Measurements from ENCODE around the gene SMC3. TPM values are rescaled to one million over a fixed set of nuclear protein-coding genes. Genes with fewer than 3 reads are reported as not detected.

SMC3 gene
- total and polyA plus RNA-seq, 3 donors from 2014 or later = 28.7 to 86.8 (median 65.4) TPM

DNA sequence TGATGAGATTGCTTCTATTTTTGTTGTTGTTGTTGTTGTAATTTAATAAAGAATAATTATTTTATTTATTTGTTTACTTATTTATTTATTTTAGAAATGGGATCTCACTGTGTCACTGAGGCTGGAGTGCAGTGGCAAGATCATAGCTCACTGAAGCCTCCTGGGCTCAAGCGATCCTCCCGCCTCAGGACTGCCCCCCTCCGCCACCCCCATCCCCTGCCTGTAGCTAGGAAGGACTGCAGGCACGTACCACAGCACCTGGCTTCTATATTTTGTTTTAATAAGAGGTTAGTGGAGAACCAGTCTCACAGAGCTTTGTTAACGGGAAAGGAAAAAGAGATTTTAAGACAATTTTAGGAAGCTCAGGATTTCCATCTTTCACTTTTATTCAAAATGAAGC lies 19.5 kb upstream of the SMC3 start:
- 62 to 71% methylated on average over 5 of the region's 5 CpGs for WGBS, 2 donors
- Histone ChIP-seq H3K4me1 (no peaks in the 10 kb centered on the region), H3K9me3 (no peaks in the 10 kb centered on the region), H3K27ac (no peak overlapping the region), H3K4me3 (no peak overlapping the region), H3K27me3 (no peaks in the 10 kb centered on the region), H3K36me3 (ENCODE audit: low read depth, missing control alignments) (no peaks in the 10 kb centered on the region)
- TF ChIP-seq POLR2A (IDR thresholded peaks at IDR 0.05) = no peak
- no peak for TF ChIP-seq CTCF (IDR thresholded peaks at IDR 0.05)
- DNase-seq = no peak
- intact Hi-C loops (cut with DNase I; ENCODE audit: low total_unique reads) = loop anchor here (10.0 kb wide), 1 partner anchor 233 kb away; no protein-coding TSS in a partner anchor

- 87 to 89% methylated on average over 5 of the region's 5 CpGs for WGBS, 2 donors
- Histone ChIP-seq H3K9me3 (no peaks in the 10 kb centered on the region), H3K4me1 (no peaks in the 10 kb centered on the region), H3K36me3 (ENCODE audit: low read depth, missing control alignments) (no peaks in the 10 kb centered on the region), H3K27me3 (no peaks in the 10 kb centered on the region), H3K27ac (no peak overlapping the region), H3K4me3 (no peak overlapping the region)
- TF ChIP-seq CTCF (IDR thresholded peaks at IDR 0.05) = no peak
- no peak for TF ChIP-seq POLR2A (IDR thresholded peaks at IDR 0.05)
- intact Hi-C loops (cut with DNase I; ENCODE audit: low total_unique reads) = loop anchor here (10.0 kb wide), 1 partner anchor 234 kb away; no protein-coding TSS in a partner anchor
- no peak for DNase-seq
Observed at GRCh38 chr10:110549211-110549610, 18.3 kb upstream of the SMC3 start.

DNA sequence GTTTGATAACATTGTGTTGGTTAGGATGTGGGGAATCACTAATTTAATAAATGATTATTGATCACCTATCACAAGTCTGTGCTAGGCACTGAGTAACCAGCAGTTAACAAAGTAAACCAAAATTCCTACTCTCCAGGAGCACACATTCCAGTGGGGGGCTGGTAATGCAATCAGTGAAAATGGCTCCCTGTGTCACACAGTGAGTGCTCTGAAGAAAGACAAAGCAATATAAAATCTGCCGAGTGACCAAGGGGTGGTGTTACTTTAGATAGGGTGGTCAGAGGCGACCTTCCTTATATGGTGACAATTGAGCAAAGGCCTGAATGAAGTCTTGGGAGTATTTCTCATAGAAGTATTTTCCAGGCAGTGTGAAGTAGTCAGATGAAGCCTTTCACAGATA lies 13.6 kb upstream of the SMC3 start:
- intact Hi-C loops (cut with DNase I; ENCODE audit: low total_unique reads) = no loop called here
- WGBS, 2 donors = 45 to 46% methylated on average over 2 of the region's 2 CpGs
- Histone ChIP-seq H3K27me3 (no peaks in the 10 kb centered on the region), H3K9me3 (no peaks in the 10 kb centered on the region), H3K27ac (no peak overlapping the region), H3K4me1 (no peaks in the 10 kb centered on the region), H3K36me3 (ENCODE audit: low read depth, missing control alignments) (no peaks in the 10 kb centered on the region), H3K4me3 (no peak overlapping the region)
- DNase-seq = no peak
- TF ChIP-seq CTCF (IDR thresholded peaks at IDR 0.05) (no peak), POLR2A (IDR thresholded peaks at IDR 0.05) (no peak)

GRCh38 chr10:110556296-110556695 lies 11.2 kb upstream of the SMC3 start:
- WGBS, 2 donors = 86 to 95% methylated on average over 1 of the region's 1 CpG
- Histone ChIP-seq H3K4me3 (no peak overlapping the region), H3K27me3 (no peaks in the 10 kb centered on the region), H3K4me1 (no peaks in the 10 kb centered on the region), H3K36me3 (ENCODE audit: low read depth, missing control alignments) (no peaks in the 10 kb centered on the region), H3K27ac (no peak overlapping the region), H3K9me3 (no peaks in the 10 kb centered on the region)
- TF ChIP-seq CTCF (IDR thresholded peaks at IDR 0.05) = no peak
- TF ChIP-seq POLR2A (IDR thresholded peaks at IDR 0.05) = no peak
- no peak for DNase-seq
- intact Hi-C loops (cut with DNase I; ENCODE audit: low total_unique reads) = no loop called here

- H3K4me3 ChIP-seq = no peak overlapping the region
- H3K9me3 ChIP-seq = no peaks in the 10 kb centered on the region
- no peaks in the 10 kb centered on the region for H3K4me1 ChIP-seq
- H3K27me3 ChIP-seq = no peaks in the 10 kb centered on the region
- H3K36me3 ChIP-seq (ENCODE audit: low read depth, missing control alignments) = no peaks in the 10 kb centered on the region
- WGBS, 2 donors = 58 to 59% methylated on average over 9 of the region's 9 CpGs
- intact Hi-C loops (cut with DNase I; ENCODE audit: low total_unique reads) = no loop called here
- TF ChIP-seq CTCF (IDR thresholded peaks at IDR 0.05) (peak in 2 of 3 experiments; percentile 24 to 67), POLR2A (IDR thresholded peaks at IDR 0.05) (no peak)
- peak; percentile 60 for DNase-seq
- H3K27ac ChIP-seq = no peak overlapping the region
Observed at GRCh38 chr10:110556969-110557601, 10.4 kb upstream of the SMC3 start.
